Trophoblast cell (in vitro differentiated cells and primary cell): ENCODE measurements around the gene PPM1A.

Experiments used
- DNase-seq, 2 donors: peaks; one replicate each; pipeline ENCODE4 v3.0.0-alpha.2; 2016
- H2AFZ ChIP-seq: 2 replicates; pipeline ENCODE4 v1.6.1; 2013; ENCODE audit warnings: low read length, moderate library complexity, mild to moderate bottlenecking; ENCODE audit not compliant: insufficient read depth, poor library complexity
- H2AK5ac ChIP-seq: 2 replicates; pipeline ENCODE4 v1.6.1; 2013; ENCODE audit warnings: mild to moderate bottlenecking, low read length
- H2BK120ac ChIP-seq: 2 replicates; pipeline ENCODE4 v1.6.1; 2013; ENCODE audit warnings: low read length, mild to moderate bottlenecking, moderate library complexity; ENCODE audit not compliant: insufficient read depth, poor library complexity
- H2BK12ac ChIP-seq: 2 replicates; pipeline ENCODE4 v1.6.1; 2013; ENCODE audit warnings: mild to moderate bottlenecking, low read length, moderate library complexity
- H2BK5ac ChIP-seq: 2 replicates; pipeline ENCODE4 v1.6.1; 2013; ENCODE audit warnings: low read length, low read depth, moderate library complexity, mild to moderate bottlenecking; ENCODE audit not compliant: poor library complexity
- H3K14ac ChIP-seq: 2 replicates; pipeline ENCODE4 v1.6.1; 2013; ENCODE audit warnings: mild to moderate bottlenecking, low read length
- H3K18ac ChIP-seq: 2 replicates; pipeline ENCODE4 v1.6.1; 2013; ENCODE audit warnings: mild to moderate bottlenecking, low read length
- H3K23ac ChIP-seq: 2 replicates; pipeline ENCODE4 v1.6.1; 2013; ENCODE audit warnings: low read length
- H3K27ac ChIP-seq: 2 replicates; pipeline ENCODE4 v1.5.1; 2013; ENCODE audit warnings: low read depth, mild to moderate bottlenecking, inconsistent platforms, low read length, moderate library complexity
- H3K27me3 ChIP-seq: 2 replicates; pipeline ENCODE4 v1.6.1; 2013; ENCODE audit warnings: inconsistent platforms, mild to moderate bottlenecking, low read length, moderate library complexity; ENCODE audit not compliant: insufficient read depth
- H3K36me3 ChIP-seq, 2 experiments: 1 replicate in 1 of 2; 2 replicates in 1 of 2; pipeline ENCODE4 v1.6.1; 2013; ENCODE audit warnings: low read length in 2 of 2, mild to moderate bottlenecking in 2 of 2, moderate library complexity in 1 of 2; ENCODE audit not compliant: insufficient read depth in 2 of 2, control insufficient read depth in 1 of 2
- H3K4ac ChIP-seq: 2 replicates; pipeline ENCODE4 v1.6.1; 2013; ENCODE audit warnings: low read depth, mild to moderate bottlenecking, low read length, moderate library complexity
- H3K4me1 ChIP-seq, 2 experiments: 1 replicate in 1 of 2; 2 replicates in 1 of 2; pipeline ENCODE4 v1.6.1; 2013; ENCODE audit warnings: low read length in 2 of 2, mild to moderate bottlenecking in 2 of 2, moderate library complexity in 1 of 2; ENCODE audit not compliant: insufficient read depth in 2 of 2, control insufficient read depth in 1 of 2
- H3K4me2 ChIP-seq: 2 replicates; pipeline ENCODE4 v1.6.1; 2013; ENCODE audit warnings: inconsistent platforms, mild to moderate bottlenecking, low read length, moderate library complexity
- H3K4me3 ChIP-seq: 2 replicates; pipeline ENCODE4 v1.5.1; 2013; ENCODE audit warnings: mild to moderate bottlenecking, low read depth, low read length, inconsistent platforms
- H3K79me1 ChIP-seq: one replicate; pipeline ENCODE4 v1.6.1; 2013; ENCODE audit warnings: low read length
- H3K79me2 ChIP-seq: 2 replicates; pipeline ENCODE4 v1.6.1; 2013; ENCODE audit warnings: low read length, mild to moderate bottlenecking; ENCODE audit not compliant: control insufficient read depth, insufficient read depth, poor library complexity
- H3K9ac ChIP-seq: 2 replicates; pipeline ENCODE4 v1.6.1; 2013; ENCODE audit warnings: mild to moderate bottlenecking, low read length
- H3K9me3 ChIP-seq: 2 replicates; pipeline ENCODE4 v1.6.1; 2013; ENCODE audit warnings: low read depth, mild to moderate bottlenecking, control low read depth, inconsistent platforms, low read length; ENCODE audit not compliant: insufficient read depth
- H4K12ac ChIP-seq: 2 replicates; pipeline ENCODE4 v1.6.1; 2013; ENCODE audit warnings: low read depth, mild to moderate bottlenecking, low read length, moderate library complexity
- H4K8ac ChIP-seq: 2 replicates; pipeline ENCODE4 v1.6.1; 2013; ENCODE audit warnings: low read depth, mild to moderate bottlenecking, low read length, moderate library complexity
- H4K91ac ChIP-seq: one replicate; pipeline ENCODE4 v1.6.1; 2013; ENCODE audit warnings: low read depth, mild to moderate bottlenecking, low read length, moderate library complexity
- WGBS: extraction: QIAGEN DNeasy Blood & Tissue Kit; methylation state at CpG from one replicate; pipeline ENCODE4 v1.1.7; 2013; ENCODE audit warnings: missing lambda C conversion rate; ENCODE audit not compliant: insufficient read length, insufficient coverage; ENCODE audit errors: extremely low coverage; 5-methylcytosine and 5-hydroxymethylcytosine counted together

Gene PPM1A

GRCh38 chr14:60254176-60254575 is 5.2 kb downstream of the PPM1A start:
- Histone ChIP-seq H3K14ac (no peak overlapping the region), H2BK5ac (no peak overlapping the region), H2AFZ (no peak overlapping the region), H3K9me3 (no peaks in the 10 kb centered on the region), H3K27me3 (no peaks in the 10 kb centered on the region), H2BK120ac (no peak overlapping the region), H3K9ac (no peak overlapping the region), H3K79me2 (peaks cover 4% of the 10 kb centered on the region), H3K4me1 (peaks cover 0 to 1% of the 10 kb centered on the region in 2 experiments), H3K4ac (no peak overlapping the region), H4K8ac (no peak overlapping the region), H4K91ac (no peak overlapping the region), H3K27ac (no peak overlapping the region), H4K12ac (no peak overlapping the region), H3K4me3 (no peak overlapping the region), H3K79me1 (peaks cover 6% of the 10 kb centered on the region), H3K18ac (no peak overlapping the region), H2BK12ac (no peak overlapping the region), H3K4me2 (no peak overlapping the region), H3K36me3 (no peaks in the 10 kb centered on the region), H3K23ac (no peak overlapping the region), H2AK5ac (no peak overlapping the region)
- WGBS, result 100% methylated on average over 1 of the region's 1 CpG
- DNase-seq, result no peak

GRCh38 chr14:60257865-60258264 is 8.8 kb downstream of the PPM1A start:
- Histone ChIP-seq H3K18ac (no peak overlapping the region), H3K9ac (no peak overlapping the region), H3K27me3 (no peaks in the 10 kb centered on the region), H3K23ac (no peak overlapping the region), H3K9me3 (no peaks in the 10 kb centered on the region), H3K36me3 (no peaks in the 10 kb centered on the region), H3K4ac (no peak overlapping the region), H3K79me1 (no peaks in the 10 kb centered on the region), H3K4me2 (no peak overlapping the region), H2BK12ac (no peak overlapping the region), H3K27ac (no peak overlapping the region), H3K79me2 (no peaks in the 10 kb centered on the region), H4K91ac (no peak overlapping the region), H2BK120ac (no peak overlapping the region), H4K8ac (no peak overlapping the region), H4K12ac (no peak overlapping the region), H3K14ac (no peak overlapping the region), H2AFZ (no peak overlapping the region), H2BK5ac (no peak overlapping the region), H3K4me1 (no peaks in the 10 kb centered on the region), H3K4me3 (no peak overlapping the region), H2AK5ac (no peak overlapping the region)
- no CpG with 5 or more reads among the region's 1 CpG for WGBS
- DNase-seq, result peak in 1 of 2 donors; percentile 33

GRCh38 chr14:60265163-60265562 is 16.1 kb downstream of the PPM1A start:
- H3K14ac ChIP-seq, result no peak overlapping the region
- no peak overlapping the region for H2AK5ac ChIP-seq
- H2BK5ac ChIP-seq, result no peak overlapping the region
- H4K91ac ChIP-seq, result no peak overlapping the region
- H3K79me2 ChIP-seq, result no peaks in the 10 kb centered on the region
- H3K9me3 ChIP-seq, result no peaks in the 10 kb centered on the region
- no peak overlapping the region for H2AFZ ChIP-seq
- no peak for DNase-seq
- no peak overlapping the region for H3K9ac ChIP-seq
- H3K18ac ChIP-seq, result no peak overlapping the region
- no peaks in the 10 kb centered on the region for H3K27me3 ChIP-seq
- H3K27ac ChIP-seq, result no peak overlapping the region
- no peak overlapping the region for H2BK120ac ChIP-seq
- no CpG with 5 or more reads among the region's 1 CpG for WGBS
- no peak overlapping the region for H4K8ac ChIP-seq
- no peak overlapping the region for H3K4me2 ChIP-seq
- H3K36me3 ChIP-seq, result no peaks in the 10 kb centered on the region
- no peaks in the 10 kb centered on the region for H3K79me1 ChIP-seq
- peak overlapping the region; percentile 75 for H3K23ac ChIP-seq
- no peak overlapping the region for H3K4me3 ChIP-seq
- no peak overlapping the region for H4K12ac ChIP-seq
- no peaks in the 10 kb centered on the region for H3K4me1 ChIP-seq
- no peak overlapping the region for H3K4ac ChIP-seq
- no peak overlapping the region for H2BK12ac ChIP-seq

- no peak overlapping the region for H3K18ac ChIP-seq
- no peaks in the 10 kb centered on the region for H3K79me2 ChIP-seq
- no peak overlapping the region for H2BK120ac ChIP-seq
- WGBS, result no CpG with 5 or more reads among the region's 1 CpG
- H3K9me3 ChIP-seq, result no peaks in the 10 kb centered on the region
- H2BK12ac ChIP-seq, result no peak overlapping the region
- H3K4ac ChIP-seq, result no peak overlapping the region
- no peak overlapping the region for H3K23ac ChIP-seq
- H3K79me1 ChIP-seq, result no peaks in the 10 kb centered on the region
- peak; percentile 10 to 44 for DNase-seq
- H3K4me3 ChIP-seq, result no peak overlapping the region
- H3K14ac ChIP-seq, result no peak overlapping the region
- no peak overlapping the region for H4K91ac ChIP-seq
- H4K8ac ChIP-seq, result no peak overlapping the region
- no peak overlapping the region for H2AK5ac ChIP-seq
- H2BK5ac ChIP-seq, result no peak overlapping the region
- H3K36me3 ChIP-seq, result no peaks in the 10 kb centered on the region
- H4K12ac ChIP-seq, result no peak overlapping the region
- no peaks in the 10 kb centered on the region for H3K4me1 ChIP-seq
- H3K4me2 ChIP-seq, result no peak overlapping the region
- no peaks in the 10 kb centered on the region for H3K27me3 ChIP-seq
- no peak overlapping the region for H2AFZ ChIP-seq
- no peak overlapping the region for H3K27ac ChIP-seq
- no peak overlapping the region for H3K9ac ChIP-seq
Measured at GRCh38 chr14:60266021-60266937, 17.3 kb downstream of the PPM1A start.
